ENCODE data around the gene MAP3K5.
"Not testable (repeated sequence)": the region's sequence is repeated elsewhere in the genome, so short reads cannot be mapped to it uniquely, and the experiment has no call there.

Gene MAP3K5

DNA sequence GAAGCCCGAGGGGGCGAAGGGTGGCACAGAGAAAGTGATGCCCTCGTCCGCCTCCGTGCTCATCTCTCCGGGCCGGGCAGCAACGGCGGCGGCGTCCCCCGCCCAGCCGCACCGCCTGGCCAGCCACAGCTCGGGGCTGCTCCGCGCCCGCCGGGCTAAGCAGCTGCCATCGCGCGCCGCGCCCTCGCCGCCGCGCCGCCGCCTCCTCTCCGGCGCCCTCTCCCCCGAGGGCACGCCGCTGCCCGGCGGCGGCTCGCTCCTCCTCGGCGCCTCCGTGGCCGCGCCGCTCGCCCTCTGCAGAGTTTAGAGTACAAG is 225 bp downstream of the MAP3K5 start:
- no peak for DNase-seq

DNA sequence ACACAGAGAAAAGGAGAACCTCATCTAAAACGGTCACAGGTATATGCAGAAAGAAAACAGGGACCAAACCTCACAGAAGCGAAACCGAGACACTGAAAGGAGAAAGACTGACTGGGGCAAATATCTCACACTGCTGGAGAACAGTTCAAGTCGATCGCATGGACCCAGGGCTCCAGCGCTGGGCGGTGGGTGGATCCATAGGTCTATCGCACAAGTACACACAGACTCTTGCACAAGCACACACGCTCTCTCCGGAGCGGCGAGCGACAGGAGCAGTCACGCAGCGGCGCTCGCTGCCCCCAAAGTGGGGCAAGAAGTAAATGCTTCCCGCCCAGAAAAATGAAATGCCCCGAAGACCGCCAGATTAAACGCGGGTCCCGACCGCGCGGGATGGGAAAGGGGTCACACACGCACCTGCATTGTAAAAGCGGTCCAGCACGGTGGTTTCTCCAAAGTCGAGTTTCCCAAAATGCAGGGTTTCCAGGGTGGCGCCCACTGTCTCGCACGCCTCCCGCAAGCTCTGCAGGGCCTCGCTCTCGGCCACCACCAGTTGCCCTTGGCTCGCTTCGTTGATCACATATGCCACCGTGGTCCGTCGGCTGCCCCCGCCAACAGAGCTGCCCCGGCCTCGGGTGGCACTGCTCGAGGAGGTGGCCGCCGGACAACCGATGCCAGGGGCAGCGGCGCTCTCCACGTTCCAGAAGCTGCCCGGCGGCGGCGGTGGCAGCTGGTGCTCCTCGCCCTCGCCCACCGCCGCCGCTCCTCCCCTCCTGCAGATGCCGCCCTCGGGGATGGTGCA is 782 bp downstream of the MAP3K5 start:
- DNase-seq = no peak

DNA sequence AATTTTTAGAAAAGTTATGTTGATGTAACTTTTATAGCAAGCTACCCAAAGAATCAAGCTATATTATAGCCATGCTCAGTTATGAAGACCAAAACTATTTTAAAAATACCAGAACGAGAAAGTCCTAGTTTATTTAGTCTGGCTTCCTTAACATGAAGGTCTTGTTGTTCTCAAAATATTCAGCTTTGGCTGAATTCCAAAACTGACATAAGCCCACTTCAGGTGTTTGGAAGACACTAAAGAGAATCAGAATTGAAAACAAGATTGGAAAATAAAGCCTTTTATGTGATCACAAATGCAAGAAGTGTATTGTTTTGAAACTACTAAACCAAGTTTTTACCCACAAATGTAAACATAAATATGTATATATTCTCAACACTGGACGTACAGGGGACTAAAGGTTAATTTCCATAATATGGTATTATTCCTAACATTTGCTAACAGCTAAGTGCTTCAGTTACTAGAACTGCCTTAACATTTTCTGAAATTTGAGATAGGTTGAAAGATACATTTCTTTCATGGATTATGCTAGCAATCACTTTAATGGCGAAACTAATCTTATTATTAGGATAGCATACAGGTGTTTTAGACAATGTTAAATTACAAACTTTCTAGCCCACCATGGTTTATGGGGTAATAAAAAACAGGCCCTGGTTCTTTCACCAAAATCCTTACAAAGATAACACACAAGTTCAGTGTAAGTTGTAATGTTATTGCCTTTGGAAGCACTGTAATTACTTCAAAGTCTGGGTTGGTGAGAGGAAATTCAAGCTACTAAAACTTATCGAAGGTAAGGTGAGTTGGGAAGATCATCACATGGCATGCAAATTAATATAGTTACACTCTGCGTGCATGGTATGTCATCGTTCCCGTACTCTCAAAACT is 1.6 kb downstream of the MAP3K5 start:
- DNase-seq = no peak

GRCh38 chr6:136789440-136789839 is 2.8 kb downstream of the MAP3K5 start:
- not testable (repeated sequence) for DNase-seq

DNA sequence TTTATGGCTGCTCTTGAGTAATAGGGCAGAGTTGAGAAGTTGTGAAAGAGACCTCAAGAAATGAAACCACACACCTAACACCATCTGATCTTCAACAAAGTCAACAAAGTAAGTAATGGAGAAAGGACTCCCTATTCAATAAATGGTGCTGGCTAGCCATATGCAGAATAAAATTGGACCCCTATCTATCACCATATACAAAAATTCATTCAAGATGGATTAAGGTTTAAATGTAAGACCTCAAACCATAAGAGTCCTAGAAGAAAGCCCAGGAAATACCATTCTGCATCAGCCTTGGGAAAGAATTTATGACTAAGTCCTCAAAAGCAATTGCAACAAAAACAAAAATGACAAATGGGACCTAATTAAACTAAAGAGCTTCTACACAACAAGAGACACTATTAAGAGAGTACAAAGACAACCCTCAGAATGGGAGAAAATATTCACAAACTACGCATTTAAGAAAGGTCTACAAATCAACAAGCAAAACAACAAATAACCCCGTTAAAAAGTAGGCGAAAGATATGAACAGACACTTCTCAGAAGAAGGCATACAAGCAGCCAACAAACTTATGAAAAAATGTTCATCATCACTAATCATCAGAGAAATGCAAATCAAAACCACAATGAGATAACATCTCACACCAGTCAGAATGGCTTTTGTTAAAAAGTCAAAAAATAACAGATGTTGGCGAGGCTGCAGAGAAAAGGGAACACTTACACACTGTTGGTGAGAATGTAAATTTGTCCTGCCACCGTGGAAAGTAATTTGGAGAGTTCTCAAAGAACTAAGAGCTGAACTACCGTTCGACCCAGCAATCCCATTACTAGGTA is 4.0 kb downstream of the MAP3K5 start:
- DNase-seq = no peak

DNA sequence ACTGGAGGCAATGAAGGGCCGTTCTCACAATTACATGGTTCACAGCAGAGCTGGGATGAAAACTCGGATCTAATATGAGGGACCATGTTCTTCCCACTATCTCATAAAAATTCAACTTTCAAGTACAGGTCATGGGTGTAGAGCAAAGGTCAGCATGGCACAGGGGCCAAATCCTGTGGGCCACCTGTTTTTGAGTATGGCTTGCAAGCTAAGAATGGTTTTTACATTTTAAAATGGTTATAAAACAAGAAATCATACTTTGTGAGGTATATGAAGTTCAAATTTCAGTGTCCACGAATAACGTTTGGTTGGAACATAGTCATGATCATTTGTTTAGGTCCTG is 4.6 kb downstream of the MAP3K5 start:
- DNase-seq = no peak

DNA sequence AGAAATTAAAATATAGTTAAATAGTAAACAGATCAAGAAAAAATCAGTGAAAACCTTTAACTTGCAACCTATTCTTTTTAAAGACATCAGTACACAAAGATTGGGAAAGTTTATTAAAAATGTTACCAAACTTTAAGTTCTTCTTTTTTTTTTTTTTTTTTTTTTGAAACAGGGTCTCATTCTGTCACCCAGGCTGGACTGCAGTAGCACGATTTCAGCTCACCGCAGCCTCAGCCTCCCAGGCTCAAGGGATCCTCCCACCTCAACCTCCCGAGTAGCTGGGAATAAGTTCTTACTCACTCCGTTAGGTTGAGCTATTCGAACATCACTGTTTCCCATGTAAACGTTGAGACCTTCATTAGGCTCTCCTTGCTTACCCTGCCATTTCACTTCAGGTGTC is 5.6 kb downstream of the MAP3K5 start:
- no peak for DNase-seq

GRCh38 chr6:136784910-136785746 is 7.1 kb downstream of the MAP3K5 start:
- DNase-seq = no peak

DNA sequence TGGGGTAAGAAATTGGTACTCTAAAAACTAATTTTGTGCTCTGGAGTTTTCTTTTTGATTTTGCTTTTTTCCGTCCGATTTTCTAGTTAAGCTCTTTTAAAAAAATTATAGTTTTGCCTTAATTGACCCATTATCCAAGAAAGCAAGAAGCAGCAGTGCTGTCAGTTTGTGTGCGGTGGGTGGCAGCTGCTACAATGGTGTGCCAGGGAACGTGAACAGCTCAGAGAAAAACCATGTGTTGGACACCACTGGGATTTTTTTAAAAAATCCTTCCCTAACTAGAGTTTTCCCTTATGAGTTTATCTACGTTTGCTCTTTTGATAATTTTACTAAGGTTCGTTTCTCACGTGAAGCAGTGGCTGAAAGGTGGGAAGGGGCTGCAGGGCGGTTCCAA is 8.0 kb downstream of the MAP3K5 start:
- DNase-seq = no peak

DNA sequence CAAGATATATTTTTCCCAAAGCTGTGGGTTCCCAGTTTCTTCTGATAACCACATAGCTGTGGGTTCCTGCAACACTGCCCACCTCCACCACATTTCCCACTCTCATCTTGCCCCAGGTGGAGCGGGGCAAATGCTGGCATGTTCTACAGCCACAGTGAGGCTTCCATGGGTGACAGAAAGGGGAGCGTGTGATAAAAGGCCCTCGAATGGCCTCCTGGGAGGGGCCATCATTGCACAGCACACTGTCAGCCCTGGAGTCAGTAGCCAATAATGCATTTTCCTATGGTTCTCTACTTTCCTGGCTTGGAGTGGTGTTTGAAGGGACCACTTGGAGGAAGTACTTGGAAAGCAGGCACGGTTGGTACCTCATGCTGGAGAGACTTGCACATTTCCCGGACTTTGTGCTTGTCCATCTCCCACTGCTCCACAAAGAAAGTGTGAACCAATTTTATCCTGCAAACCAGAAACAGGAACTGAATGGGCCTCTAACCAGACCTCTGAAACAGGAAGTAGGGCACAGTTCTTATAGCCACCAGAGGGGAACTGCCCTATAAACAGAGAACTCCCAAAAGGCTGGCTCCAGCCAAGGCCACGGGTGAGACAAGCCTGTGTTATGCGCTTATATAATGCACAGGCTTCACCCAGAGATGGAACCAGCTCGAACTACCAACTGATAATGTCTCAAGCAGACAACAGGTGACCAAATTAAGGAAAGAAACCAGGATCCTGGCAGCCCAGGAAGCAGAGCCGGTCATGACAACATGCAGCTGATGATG is 8.6 kb downstream of the MAP3K5 start:
- no peak for DNase-seq

GRCh38 chr6:136783021-136783420 is 9.3 kb downstream of the MAP3K5 start:
- no peak for DNase-seq

DNA sequence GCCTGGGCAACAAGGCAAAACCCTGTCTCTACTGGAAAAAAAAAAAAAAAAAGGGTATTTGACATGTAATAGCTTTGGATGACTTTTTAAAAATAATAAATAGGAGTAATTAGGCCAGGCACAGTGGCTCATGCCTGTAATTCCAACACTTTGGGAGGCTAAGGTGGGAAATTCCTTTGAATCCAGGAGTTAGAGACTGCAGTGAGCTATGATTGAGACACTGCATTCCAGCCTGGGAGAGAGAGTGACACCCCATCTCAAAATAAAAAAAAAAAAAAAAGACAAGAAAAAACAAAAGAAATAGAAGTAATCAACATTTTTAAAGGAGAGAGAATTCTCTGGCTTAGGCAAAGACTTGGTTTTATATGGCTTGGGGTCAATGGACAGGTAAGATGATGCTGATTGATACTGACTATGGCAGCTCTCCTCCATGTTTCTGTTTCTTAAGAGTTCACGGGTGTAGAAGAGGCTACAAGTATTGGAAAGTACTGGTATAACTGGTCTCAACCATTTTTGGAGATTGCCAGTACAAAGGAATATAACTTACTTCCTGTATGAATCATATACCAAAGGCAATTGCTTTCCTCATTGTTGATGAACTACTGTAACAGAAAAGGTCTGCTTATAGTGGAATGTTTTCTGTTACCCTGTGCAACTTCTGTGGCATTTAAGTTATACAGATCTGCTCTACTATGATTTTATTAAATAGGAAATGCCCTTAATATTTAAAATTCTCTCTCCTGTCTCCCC is 10.1 kb downstream of the MAP3K5 start:
- no peak for DNase-seq

GRCh38 chr6:136780972-136781371 is 11.3 kb downstream of the MAP3K5 start:
- no peak for DNase-seq

DNA sequence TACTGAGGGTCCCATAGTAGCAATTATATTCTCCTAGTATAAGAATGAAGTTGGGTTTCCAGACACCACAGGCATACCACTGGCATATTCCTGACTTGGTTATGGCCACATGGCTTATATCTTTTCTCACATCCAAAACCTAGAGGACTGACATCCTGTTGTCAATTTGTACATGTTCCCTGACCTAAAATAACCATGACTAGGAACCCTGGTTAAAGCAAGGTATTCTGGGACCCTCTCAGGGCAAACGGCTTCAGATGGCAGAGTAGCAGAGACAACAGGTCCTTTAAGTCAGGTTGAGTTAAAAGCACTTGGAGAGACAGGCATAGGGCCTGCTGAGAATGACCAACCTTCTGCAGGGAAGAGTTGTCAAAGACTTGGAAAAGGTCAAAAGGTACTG is 12.6 kb downstream of the MAP3K5 start:
- DNase-seq = no peak

DNA sequence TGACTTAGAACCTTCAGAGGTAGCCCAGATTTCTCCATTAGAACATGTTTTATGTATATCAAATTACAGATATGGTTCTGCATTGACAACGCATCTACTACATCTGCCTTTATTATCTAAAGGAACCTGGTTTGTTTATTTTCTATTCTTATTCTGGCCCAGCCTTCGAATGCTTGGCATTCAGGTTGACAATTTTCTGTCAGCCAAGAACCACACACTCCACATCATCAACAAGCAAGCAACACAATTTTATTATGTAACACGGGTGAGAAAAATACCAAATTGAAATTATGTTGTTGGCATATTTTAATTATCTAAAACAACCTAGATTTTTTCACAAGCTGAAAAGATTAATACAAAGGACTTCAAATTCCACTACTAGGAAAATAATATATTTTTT is 14.6 kb downstream of the MAP3K5 start:
- no peak for DNase-seq

GRCh38 chr6:136775548-136775947 is 16.7 kb downstream of the MAP3K5 start:
- no peak for DNase-seq

GRCh38 chr6:136775081-136775480 is 17.2 kb downstream of the MAP3K5 start:
- DNase-seq = no peak

DNA sequence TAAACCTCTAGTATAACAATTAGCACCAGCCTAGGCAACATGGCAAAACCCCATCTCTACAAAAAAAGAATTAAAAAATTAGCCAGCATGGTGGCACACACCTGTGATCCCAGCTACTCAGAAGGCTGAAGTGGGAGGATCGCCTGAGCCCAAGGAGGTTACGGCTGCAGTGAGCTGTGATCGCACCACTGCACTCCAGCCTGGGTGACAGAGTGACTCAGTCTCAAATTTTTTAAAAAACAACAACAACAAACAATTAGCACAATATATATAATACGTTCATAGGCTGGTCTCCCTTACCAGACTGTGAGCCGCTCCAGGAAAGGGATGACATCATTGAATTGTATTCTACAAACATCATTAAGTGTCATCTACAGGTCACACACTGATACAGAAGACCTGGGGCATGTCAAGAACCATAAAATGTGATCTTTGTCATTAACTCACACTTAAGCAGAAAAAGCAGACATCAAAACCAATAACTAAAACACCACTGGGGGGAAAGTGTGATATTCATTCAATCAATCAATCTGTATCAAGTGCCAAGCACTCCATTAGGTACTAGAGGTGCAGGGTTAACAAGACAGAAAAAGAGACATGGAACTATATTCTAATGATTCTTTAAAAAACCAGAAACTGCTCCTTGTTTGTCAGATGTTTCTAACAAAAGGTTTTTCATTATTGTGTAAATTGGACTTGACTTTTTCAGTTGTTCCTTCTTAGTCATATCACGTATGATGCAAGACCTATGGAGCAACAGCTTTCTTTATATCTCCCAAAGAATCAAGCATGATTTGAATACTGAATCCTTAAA is 17.8 kb downstream of the MAP3K5 start:
- DNase-seq = no peak

GRCh38 chr6:136773473-136773796 is 18.8 kb downstream of the MAP3K5 start:
- DNase-seq = no peak
